K562 (cell line): ENCODE results near the gene TAMALIN. TPM values are rescaled to one million over a fixed set of nuclear protein-coding genes. Genes with fewer than 3 reads are reported as not detected.
A peak's percentile ranks its signal among the peaks of the same experiment; 100 is the strongest.

Experiments
- ATAC-seq: fragments of 200-7000 bp; cut with Tn5 transposase; 3 replicates; pipeline ENCODE4 v1.9.1; 2020; ENCODE audit warnings: moderate library complexity
- BruUV-seq: library from RNA; stranded (reverse); fragments of 400-500 nt; replicated peaks from 2 replicates; lab custom pipeline; 2021; lab: Mats Ljungman, UMichigan
- CTCF ChIA-PET: fragments of 300-600 bp; formaldehyde crosslinking; extraction: SDS; loops from one replicate; lab custom pipeline; 2021; ENCODE audit warnings: low intra/inter-chr PET ratio; lab: Yijun Ruan, JAX
- POLR2A ChIA-PET: fragments of 300-600, 350-650 bp; sonication (Branson Sonifier 250); formaldehyde crosslinking; extraction: SDS; loops from one replicate; lab custom pipeline; 2021; ENCODE audit warnings: antibody characterized with exemption, inconsistent platforms; lab: Yijun Ruan, JAX
- DNase-seq, 4 experiments: peaks; one replicate each; pipeline versions ENCODE4 v3.0.0 to v3.0.0-alpha.2; 2011 to 2018; ENCODE audit warnings: low spot score in 3 of 4, mixed read lengths in 3 of 4; ENCODE audit errors: extremely low read depth in 1 of 4
- FAIRE-seq: peaks from 2 replicates; lab custom pipeline; 2011; peaks lifted over from hg19 to GRCh38; lab: Jason Lieb, UNC
- H2AFZ ChIP-seq: 2 replicates; pipeline ENCODE4 v1.6.0; 2011; ENCODE audit warnings: low read depth, low read length, control low read depth, inconsistent platforms
- H3K27ac ChIP-seq: fragments of 200-600 bp; 3 replicates; pipeline ENCODE4 v1.8.0; 2011; ENCODE audit warnings: low read depth, mild to moderate bottlenecking, control low read depth, inconsistent platforms, low read length, moderate library complexity, mixed read lengths; ENCODE audit errors: extremely low read depth
- H3K27me3 ChIP-seq, 2 experiments: fragments of 300-600 bp in 1 of 2; 2 replicates in 1 of 2; 3 replicates in 1 of 2; pipeline versions ENCODE4 v1.6.0 to v1.8.0; 2011; ENCODE audit warnings: inconsistent platforms in 2 of 2, low read length in 2 of 2, mild to moderate bottlenecking in 1 of 2, mixed read lengths in 1 of 2, moderate library complexity in 1 of 2; ENCODE audit not compliant: control insufficient read depth in 2 of 2, insufficient read depth in 2 of 2
- H3K36me3 ChIP-seq: fragments of 300-600 bp; 3 replicates; pipeline ENCODE4 v1.8.0; 2011; ENCODE audit warnings: mild to moderate bottlenecking, low read length, inconsistent platforms; ENCODE audit not compliant: control insufficient read depth, insufficient read depth
- H3K4me1 ChIP-seq, 2 experiments: fragments of 200-600 bp in 1 of 2; replicated peaks in 1 of 2; 2 replicates in 1 of 2; 3 replicates in 1 of 2; pipeline versions ENCODE4 v1.5.1 to v1.8.0; 2011; ENCODE audit warnings: inconsistent platforms in 2 of 2, low read length in 2 of 2, mild to moderate bottlenecking in 1 of 2, mixed read lengths in 1 of 2, moderate library complexity in 1 of 2; ENCODE audit not compliant: control insufficient read depth in 2 of 2, insufficient read depth in 2 of 2
- H3K4me2 ChIP-seq: 2 replicates; pipeline ENCODE4 v1.6.1; 2011; ENCODE audit warnings: low read length, control low read depth, inconsistent platforms, mixed read lengths; ENCODE audit not compliant: insufficient read depth
- H3K4me3 ChIP-seq: fragments of 200-600 bp; sonication (generic), shearing (Covaris generic); 2 replicates; pipeline ENCODE4 v1.5.1; 2016; ENCODE audit warnings: control low read depth, inconsistent platforms
- H3K79me2 ChIP-seq: fragments of 200-600 bp; 3 replicates; pipeline ENCODE4 v1.8.0; 2011; ENCODE audit warnings: low read length, inconsistent platforms; ENCODE audit not compliant: control insufficient read depth, insufficient read depth
- H3K9ac ChIP-seq, 2 experiments: 2 replicates each; pipeline versions ENCODE4 v1.6.0 to v1.6.1; 2011; ENCODE audit warnings: low read depth in 2 of 2, low read length in 2 of 2, control low read depth in 1 of 2, inconsistent platforms in 1 of 2, mild to moderate bottlenecking in 1 of 2, mixed read lengths in 1 of 2; ENCODE audit not compliant: insufficient read depth in 1 of 2
- H3K9me1 ChIP-seq: one replicate; pipeline ENCODE4 v1.6.0; 2011; ENCODE audit warnings: inconsistent platforms, mild to moderate bottlenecking, low read length, moderate library complexity; ENCODE audit not compliant: control insufficient read depth, insufficient read depth
- H3K9me3 ChIP-seq: replicated peaks from 2 replicates; pipeline ENCODE4 v1.5.1; 2011; ENCODE audit warnings: low read depth, low read length, inconsistent platforms; ENCODE audit not compliant: control insufficient read depth, insufficient read depth
- H4K20me1 ChIP-seq: replicated peaks from 2 replicates; pipeline ENCODE4 v1.6.1; 2011; ENCODE audit warnings: low read length, inconsistent platforms, mixed read lengths; ENCODE audit not compliant: control insufficient read depth, insufficient read depth
- CHD4 ChIP-seq: fragments of 200-600 bp; sonication (generic); IDR thresholded peaks from 3 replicates; pipeline ENCODE4 v1.6.1; 2012; ENCODE audit warnings: low read depth, mild to moderate bottlenecking, mixed read lengths, low read length, inconsistent platforms; ENCODE audit not compliant: insufficient read depth, insufficient replicate concordance, poor library complexity, severe bottlenecking
- EGR1 ChIP-seq: fragments of 450-650 bp; conservative IDR thresholded peaks from 2 replicates; pipeline ENCODE4 v1.6.1; 2017; ENCODE audit warnings: mild to moderate bottlenecking
- WGBS: fragments of 100-300 bp; shearing (Covaris generic); methylation state at CpG from one replicate; pipeline ENCODE4 v1.1.6; 2016; ENCODE audit warnings: low coverage, mixed read lengths; ENCODE audit not compliant: insufficient coverage; ENCODE audit errors: missing lambda C conversion rate; 5-methylcytosine and 5-hydroxymethylcytosine counted together
- in situ Hi-C: fragments of 300-500 bp; cut with MboI; formaldehyde crosslinking; loops from 4 replicates; pipeline ENCODE4 v1.15.0; 2018; ENCODE audit warnings: inconsistent platforms, mixed read lengths
- intact Hi-C: fragments of 100-400 bp; cut with micrococcal nuclease; formaldehyde crosslinking; loops from 2 replicates; pipeline ENCODE4 v1.14.2; 2022
- polyA plus RNA-seq, 8 experiments: library from polyadenylated mRNA; depleted of rRNA in 4 of 8; stranded (reverse) in 5 of 8; unstranded in 3 of 8; fragments of >200 nt; fragmentation: Nextera tagmentation in 2 of 8; fragmentation: Illumina TruSeq in 1 of 8; extraction: Ambion mirVana in 2 of 8; extraction: Trizol in 1 of 8; gene quantifications; 2 replicates each; pipeline versions ENCODE4 v1.2.1 to v1.2.3, GENCODE V29; 2011 to 2014; ENCODE audit warnings: inconsistent platforms in 1 of 8, missing spikeins in 1 of 8
- total RNA-seq, 7 experiments: library from RNA; depleted of rRNA in 6 of 7; stranded (reverse); fragments of >200 nt in 6 of 7; fragmentation: Illumina TruSeq in 2 of 7; extraction: Trizol in 2 of 7; gene quantifications; 2 replicates each; pipeline versions ENCODE4 v1.2.1 to v1.2.3, GENCODE V29; 2011 to 2021; ENCODE audit warnings: low replicate concordance in 1 of 7

TAMALIN gene
- total and polyA plus RNA-seq, 9 of the 15 experiments (the other 6 are each of a cell fraction or from before 2014, with no cell fraction given), result 0.74 to 2.2 (median 1.5) TPM; not detected in 2

- H3K79me2 ChIP-seq, result no peaks in the 10 kb centered on the region
- H3K4me3 ChIP-seq, result no peak overlapping the region
- no peaks in the 10 kb centered on the region for H3K36me3 ChIP-seq
- H3K4me2 ChIP-seq, result no peak overlapping the region
- TF ChIP-seq CHD4 (no peak), EGR1 (0 out of 2 replicates have a peak, but pooled peaks have one; percentile 11)
- FAIRE-seq (no peak), DNase-seq (no peak), ATAC-seq (no peak)
- H3K9me1 ChIP-seq, result no peaks in the 10 kb centered on the region
- no peaks in the 10 kb centered on the region; a peak in 1 of 5 replicates for H3K27me3 ChIP-seq
- peaks cover 0 to 17% of the 10 kb centered on the region in 2 experiments; a peak in 3 of 5 replicates for H3K4me1 ChIP-seq
- in situ Hi-C loops, result loop anchor here (25.0 kb wide), 1 partner anchor 607 kb away; the partner anchor contains the start of gene SLC4A8
- no peak overlapping the region for H3K27ac ChIP-seq
- no TSS peak for BruUV-seq
- H4K20me1 ChIP-seq, result no peaks in the 10 kb centered on the region
- ChIA-PET POLR2A (interaction anchor here (0.6 to 2.8 kb wide), 3 partner anchors 10 to 1758 kb away, joined by 3 to 13 read pairs (median 5); no protein-coding TSS in a partner anchor), CTCF (interaction anchor here (0.7 to 2.3 kb wide), 3 partner anchors 15 to 124 kb away, joined by 3 to 32 read pairs (median 6); no protein-coding TSS in a partner anchor)
- H2AFZ ChIP-seq, result no peak overlapping the region
- no peaks in the 10 kb centered on the region for H3K9me3 ChIP-seq
- H3K9ac ChIP-seq, result peak overlapping the region in 1 of 2 experiments; percentile 45; a peak in 1 of 4 replicates
- 11% methylated on average over 11 of the region's 13 CpGs for WGBS
- intact Hi-C loops, result no loop called here
These were observed 12.5 kb downstream of the TAMALIN start for GRCh38 chr12:52019113-52019770.
